ENCODE measurements around the gene ATXN7. TPM values are rescaled to one million over a fixed set of nuclear protein-coding genes. Genes with fewer than 3 reads are reported as not detected.

ATXN7 gene
- total and polyA plus RNA-seq, 10 of the 15 experiments (the other 5 are each of a cell fraction or from before 2014, with no cell fraction given): 0.83 to 24.6 (median 8.5) TPM

DNA sequence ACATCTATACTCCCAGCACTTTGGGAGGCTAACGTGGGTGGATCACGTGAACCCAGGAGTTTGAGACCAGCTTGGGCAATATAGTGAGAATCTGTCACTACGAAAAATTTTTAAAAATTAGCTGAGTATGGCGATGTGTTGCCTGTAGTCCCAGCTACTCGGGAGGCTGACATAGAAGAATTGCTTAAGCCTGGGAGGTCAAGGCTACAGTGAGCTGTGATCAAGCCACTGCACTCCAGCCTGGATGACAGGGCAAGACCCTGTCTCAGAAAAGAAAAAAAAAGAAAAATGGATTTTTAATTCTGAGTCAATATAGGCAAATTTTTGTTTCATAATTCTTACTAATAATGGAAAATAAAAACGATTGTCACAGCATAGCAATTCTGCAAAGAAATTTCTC is 31.3 kb upstream of the ATXN7 start:
- Histone ChIP-seq H3K27ac (ENCODE audit: control insufficient read depth, insufficient read depth) (no peak overlapping the region), H3K9ac (ENCODE audit: control insufficient read depth, insufficient read depth, low read length) (no peak overlapping the region), H3K79me2 (ENCODE audit: control insufficient read depth, insufficient read depth, low read length) (no peaks in the 10 kb centered on the region), H3K4me3 (no peak overlapping the region), H3K36me3 (ENCODE audit: control insufficient read depth in 2 of 2, insufficient read depth in 2 of 2, low read length in 1 of 2) (peaks cover 1 to 6% of the 10 kb centered on the region in 2 experiments; a peak in 3 of 4 replicates), H3K27me3 (replicated peaks in 1 of 2; ENCODE audit: control insufficient read depth in 2 of 2, insufficient read depth in 2 of 2, low read length in 1 of 2) (no peaks in the 10 kb centered on the region), H3K4me1 (ENCODE audit: control insufficient read depth, insufficient read depth, low read length) (no peaks in the 10 kb centered on the region), H4K20me1 (ENCODE audit: control insufficient read depth, insufficient read depth) (no peaks in the 10 kb centered on the region), H3K4me2 (ENCODE audit: control insufficient read depth, insufficient read depth) (no peak overlapping the region), H2AFZ (ENCODE audit: control insufficient read depth, low read depth, low read length) (no peak overlapping the region), H3K9me3 (replicated peaks; ENCODE audit: control insufficient read depth, insufficient read depth, low read length) (no peaks in the 10 kb centered on the region)
- ChIA-PET CTCF (interaction anchor here (0.9 to 4.6 kb wide), 2 partner anchors 13 to 25 kb away, joined by 3 to 17 read pairs; partner anchors contain the start of gene C3orf49), SMC1A (ENCODE audit: uncharacterized antibody, unreplicated experiment) (interaction anchor here (0.7 kb wide), 1 partner anchor 475 kb away, joined by 3 read pairs; no protein-coding TSS in a partner anchor), RAD21 (ENCODE audit: unreplicated experiment) (interaction anchor here (0.8 kb wide), 2 partner anchors 104 to 106 kb away, joined by 3 to 4 read pairs; no protein-coding TSS in a partner anchor), POLR2A (no interaction called here)
- FAIRE-seq (no peak), DNase-seq (ENCODE audit: low read depth, low spot score) (no peak), ATAC-seq (no peak)
- intact Hi-C loops (cut with micrococcal nuclease; ENCODE audit: unreplicated experiment): no loop called here
- 80% methylated on average over 6 of the region's 6 CpGs for WGBS (ENCODE audit: insufficient coverage, insufficient replicate concordance, low lambda C conversion rate, missing lambda C conversion rate)
- in situ Hi-C loops (cut with MboI): no loop called here
- TF ChIP-seq IKZF1 (conservative IDR thresholded peaks at IDR 0.05) (no peak), PML (IDR thresholded peaks at IDR 0.05; ENCODE audit: low read length) (no peak), NBN (IDR thresholded peaks at IDR 0.05) (no peak), EZH2 (IDR thresholded peaks at IDR 0.05; ENCODE audit: borderline replicate concordance, control insufficient read depth, low read depth, low read length) (no peak), RBBP5 (conservative IDR thresholded peaks at IDR 0.05) (no peak)
- BruUV-seq (replicated peaks): no TSS peak

DNA sequence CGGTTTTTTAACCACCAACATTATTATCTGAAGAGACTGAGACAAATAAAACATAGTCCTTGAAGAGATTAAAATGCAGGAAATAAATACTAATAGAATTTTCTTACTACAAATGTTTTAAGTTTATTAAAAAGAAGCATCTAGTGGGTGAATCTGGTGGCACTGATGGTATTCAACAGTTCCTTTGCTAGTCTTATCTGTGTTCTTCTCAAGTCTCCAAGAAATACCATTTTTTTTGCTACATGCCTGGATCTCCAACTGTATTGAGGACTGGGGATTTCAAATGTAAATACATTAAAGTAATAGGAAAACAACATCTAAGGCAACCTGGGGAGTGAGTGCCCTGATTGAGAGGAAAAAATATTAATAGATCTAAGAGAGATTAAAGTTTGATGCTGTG is 22.0 kb upstream of the ATXN7 start:
- WGBS (ENCODE audit: insufficient coverage, insufficient replicate concordance, low lambda C conversion rate, missing lambda C conversion rate): 32% methylated on average over 1 of the region's 1 CpG
- no peak overlapping the region for H3K4me3 ChIP-seq
- DNase-seq (ENCODE audit: low read depth, low spot score) (no peak), FAIRE-seq (no peak), ATAC-seq (no peak)
- H3K27ac ChIP-seq (ENCODE audit: control insufficient read depth, insufficient read depth): no peak overlapping the region
- no TSS peak for BruUV-seq (replicated peaks)
- H3K4me1 ChIP-seq (ENCODE audit: control insufficient read depth, insufficient read depth, low read length): no peaks in the 10 kb centered on the region
- no peaks in the 10 kb centered on the region for H3K27me3 ChIP-seq (replicated peaks in 1 of 2; ENCODE audit: control insufficient read depth in 2 of 2, insufficient read depth in 2 of 2, low read length in 1 of 2)
- no peak overlapping the region for H2AFZ ChIP-seq (ENCODE audit: control insufficient read depth, low read depth, low read length)
- no peaks in the 10 kb centered on the region; a peak in 1 of 4 replicates for H3K36me3 ChIP-seq (ENCODE audit: control insufficient read depth in 2 of 2, insufficient read depth in 2 of 2, low read length in 1 of 2)
- intact Hi-C loops (cut with micrococcal nuclease; ENCODE audit: unreplicated experiment): no loop called here
- H3K9me3 ChIP-seq (replicated peaks; ENCODE audit: control insufficient read depth, insufficient read depth, low read length): no peaks in the 10 kb centered on the region; the same call in 1 of the 3 replicates
- SMC1A ChIA-PET (ENCODE audit: uncharacterized antibody, unreplicated experiment): no interaction called here
- CTCF ChIA-PET: no interaction called here
- H4K20me1 ChIP-seq (ENCODE audit: control insufficient read depth, insufficient read depth): no peaks in the 10 kb centered on the region
- TF ChIP-seq POLR2AphosphoS2 (IDR thresholded peaks at IDR 0.05; ENCODE audit: low read depth, low read length) (no peak), CREB1 (IDR thresholded peaks at IDR 0.05; ENCODE audit: low read depth) (no peak), NFYB (IDR thresholded peaks at IDR 0.05; ENCODE audit: insufficient read depth, low read depth, low read length) (no peak), IRF4 (IDR thresholded peaks at IDR 0.05; ENCODE audit: low read depth, low read length) (no peak), NFIC (IDR thresholded peaks at IDR 0.05; ENCODE audit: low read depth, low read length) (no peak), MEF2A (IDR thresholded peaks at IDR 0.05; ENCODE audit: insufficient read depth, low read depth, low read length) (no peak)
- TF ChIP-seq, protein P1, sequence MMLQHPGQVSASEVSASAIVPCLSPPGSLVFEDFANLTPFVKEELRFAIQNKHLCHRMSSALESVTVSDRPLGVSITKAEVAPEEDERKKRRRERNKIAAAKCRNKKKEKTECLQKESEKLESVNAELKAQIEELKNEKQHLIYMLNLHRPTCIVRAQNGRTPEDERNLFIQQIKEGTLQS (IDR thresholded peaks at IDR 0.05; ENCODE audit: borderline replicate concordance, extremely low read depth, low read depth, low read length): no peak
- POLR2A ChIA-PET: no interaction called here
- no peaks in the 10 kb centered on the region; the same call in none of the 2 replicates for H3K79me2 ChIP-seq (ENCODE audit: control insufficient read depth, insufficient read depth, low read length)
- H3K4me2 ChIP-seq (ENCODE audit: control insufficient read depth, insufficient read depth): no peak overlapping the region
- no peak overlapping the region for H3K9ac ChIP-seq (ENCODE audit: control insufficient read depth, insufficient read depth, low read length)
- in situ Hi-C loops (cut with MboI): no loop called here
- RAD21 ChIA-PET (ENCODE audit: unreplicated experiment): no interaction called here

All from GM12878 (cell line).